Activated CD4-positive, alpha-beta T cell treated with anti-CD3 and anti-CD28 coated beads, Interleukin-2, amount 50 U/mL, for 48 hours (primary cell): ENCODE measurements around the gene METRNL.
A peak's percentile ranks its signal among the peaks of the same experiment; 100 is the strongest.
"Not testable (repeated sequence)": the region's sequence is repeated elsewhere in the genome, so short reads cannot be mapped to it uniquely, and the experiment has no call there.

Experiments used
- DNase-seq, 2 experiments: peaks; one replicate each; pipeline ENCODE4 v3.0.0-alpha.2; 2020

The METRNL gene

GRCh38 chr17:83079352-83079747 lies at the start of gene METRNL:
Gene METRNL, plus strand, starts transcription at chr17:83079609. Its CDS starts 207 bp downstream, at chr17:83079816.
- peak; percentile 61 to 67 for DNase-seq

- no peak for DNase-seq
Measured at GRCh38 chr17:83030432-83030831, 49.0 kb upstream of the METRNL start.

- no peak for DNase-seq
Measured at GRCh38 chr17:83031321-83031945, 48.0 kb upstream of the METRNL start.

GRCh38 chr17:83031946-83032451 lies 47.4 kb upstream of the METRNL start:
- DNase-seq, result not testable (repeated sequence)

GRCh38 chr17:83032781-83033180 lies 46.6 kb upstream of the METRNL start:
- no peak for DNase-seq

GRCh38 chr17:83034525-83034924 lies 44.9 kb upstream of the METRNL start:
- no peak for DNase-seq

GRCh38 chr17:83035722-83036121 lies 43.7 kb upstream of the METRNL start:
- no peak for DNase-seq

GRCh38 chr17:83036193-83036592 lies 43.2 kb upstream of the METRNL start:
- DNase-seq, result no peak

- DNase-seq, result no peak
Measured at GRCh38 chr17:83036666-83037065, 42.7 kb upstream of the METRNL start.

GRCh38 chr17:83037084-83037873 lies 42.1 kb upstream of the METRNL start:
- DNase-seq, result no peak

- no peak for DNase-seq
Measured at GRCh38 chr17:83037874-83038165, 41.6 kb upstream of the METRNL start.

GRCh38 chr17:83038983-83039382 lies 40.4 kb upstream of the METRNL start:
- DNase-seq, result not testable (repeated sequence)

- DNase-seq, result no peak
Measured at GRCh38 chr17:83041305-83041704, 38.1 kb upstream of the METRNL start.

- no peak for DNase-seq
Measured at GRCh38 chr17:83042522-83043158, 36.8 kb upstream of the METRNL start.

GRCh38 chr17:83044479-83044878 lies 34.9 kb upstream of the METRNL start:
- not testable (repeated sequence) for DNase-seq

GRCh38 chr17:83046448-83047181 lies 32.8 kb upstream of the METRNL start:
- no peak for DNase-seq

GRCh38 chr17:83047182-83047478 lies 32.3 kb upstream of the METRNL start:
- no peak for DNase-seq

- DNase-seq, result not testable (repeated sequence)
Measured at GRCh38 chr17:83047818-83048475, 31.5 kb upstream of the METRNL start.

- no peak for DNase-seq
Measured at GRCh38 chr17:83050651-83051395, 28.6 kb upstream of the METRNL start.

- DNase-seq, result peak; percentile 95 to 97
Measured at GRCh38 chr17:83051396-83052240, 27.8 kb upstream of the METRNL start.

- DNase-seq, result no peak
Measured at GRCh38 chr17:83052241-83052564, 27.2 kb upstream of the METRNL start.
